GM12892 (cell line): ENCODE data around the gene SLC39A11.

Experiments used
- DNase-seq: peaks from one replicate; pipeline ENCODE4 v3.0.0; 2011; ENCODE audit not compliant: insufficient read length
- FAIRE-seq: peaks from 2 replicates; lab custom pipeline; 2011; peaks lifted over from hg19 to GRCh38; lab: Jason Lieb, UNC
- POLR2A ChIP-seq: IDR thresholded peaks from 2 replicates; pipeline ENCODE4 v1.6.1; 2011; ENCODE audit warnings: low read depth, low read length, control low read depth
- POLR2AphosphoS5 ChIP-seq: IDR thresholded peaks from 2 replicates; pipeline ENCODE4 v1.6.1; 2011; ENCODE audit warnings: low read depth, low read length, control low read depth
- TAF1 ChIP-seq: IDR thresholded peaks from 2 replicates; pipeline ENCODE4 v1.6.1; 2011; ENCODE audit warnings: low read depth, mild to moderate bottlenecking, control low read depth, low read length, borderline replicate concordance

Gene SLC39A11

DNA sequence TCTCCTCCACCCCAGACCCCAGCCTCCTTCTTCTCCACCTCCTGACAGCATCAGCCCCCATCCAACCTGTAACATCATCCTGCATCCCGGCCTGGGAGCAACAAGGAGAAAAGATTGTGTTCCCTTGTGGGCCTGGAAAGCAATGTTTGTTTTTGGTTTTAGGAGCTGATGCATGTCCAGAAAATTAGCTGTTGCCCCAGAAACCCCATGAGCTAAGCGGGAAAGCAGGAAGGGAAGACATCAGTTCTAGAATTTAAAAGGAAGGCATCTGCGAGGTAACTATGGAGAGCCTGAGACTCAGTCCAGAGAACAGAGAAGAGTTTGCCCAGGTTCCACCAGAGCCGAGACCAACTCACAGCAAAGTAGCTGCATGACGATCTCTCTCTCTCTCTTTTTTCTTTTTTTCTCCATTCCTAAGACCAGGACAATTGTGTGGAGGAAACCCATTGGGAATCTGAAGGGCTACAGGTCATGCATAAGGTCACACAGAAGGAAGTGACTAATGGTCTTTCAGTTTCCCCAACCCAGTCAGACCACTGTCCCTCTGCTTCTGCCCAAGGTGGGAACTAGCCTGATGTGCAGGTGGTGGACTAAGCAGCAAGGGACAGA, 124.4 kb downstream of the SLC39A11 start:
- no peak for FAIRE-seq
- TF ChIP-seq TAF1 (no peak), POLR2A (no peak), POLR2AphosphoS5 (no peak)
- no peak for DNase-seq

DNA sequence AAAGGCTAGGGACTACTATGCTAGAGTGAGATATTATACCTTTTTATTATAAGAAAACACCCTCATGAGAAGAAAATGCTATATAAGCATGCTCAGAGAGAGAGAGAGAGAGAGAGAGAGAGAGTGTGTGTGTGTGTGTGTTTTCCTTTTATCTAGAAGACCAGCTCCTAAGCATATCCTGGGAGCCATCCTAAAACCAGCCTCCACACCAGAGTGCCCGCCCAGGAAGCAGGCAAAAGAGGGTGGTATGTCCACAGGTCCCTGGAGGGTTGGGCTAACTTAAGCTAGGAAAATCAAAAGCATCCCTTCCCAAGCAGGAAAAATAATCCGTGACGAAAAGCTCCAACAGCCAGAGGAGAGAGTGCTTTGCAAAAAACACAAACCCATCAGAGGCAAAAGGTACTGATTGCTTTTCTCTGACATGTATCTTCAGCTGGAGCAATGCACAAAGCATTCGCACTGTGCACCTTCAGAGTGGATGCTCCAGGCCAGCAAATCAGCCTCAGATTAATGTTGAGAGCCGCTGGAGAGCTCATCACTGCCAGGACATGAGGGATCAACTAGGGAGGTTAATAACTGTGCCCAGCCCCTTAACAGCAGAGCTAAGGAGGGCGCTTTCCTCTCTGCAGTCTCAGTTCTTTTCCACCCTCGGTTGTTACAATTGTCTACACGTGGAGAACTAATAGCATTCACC, 125.1 kb downstream of the SLC39A11 start:
- FAIRE-seq (no peak), DNase-seq (no peak)
- TF ChIP-seq POLR2A, result no peak
- no peak for TF ChIP-seq POLR2AphosphoS5
- TF ChIP-seq TAF1, result no peak

- TF ChIP-seq POLR2AphosphoS5 (no peak), POLR2A (no peak), TAF1 (no peak)
- DNase-seq (no peak), FAIRE-seq (no peak)
Measured at GRCh38 chr17:72962106-72962505, 130.4 kb downstream of the SLC39A11 start.

DNA sequence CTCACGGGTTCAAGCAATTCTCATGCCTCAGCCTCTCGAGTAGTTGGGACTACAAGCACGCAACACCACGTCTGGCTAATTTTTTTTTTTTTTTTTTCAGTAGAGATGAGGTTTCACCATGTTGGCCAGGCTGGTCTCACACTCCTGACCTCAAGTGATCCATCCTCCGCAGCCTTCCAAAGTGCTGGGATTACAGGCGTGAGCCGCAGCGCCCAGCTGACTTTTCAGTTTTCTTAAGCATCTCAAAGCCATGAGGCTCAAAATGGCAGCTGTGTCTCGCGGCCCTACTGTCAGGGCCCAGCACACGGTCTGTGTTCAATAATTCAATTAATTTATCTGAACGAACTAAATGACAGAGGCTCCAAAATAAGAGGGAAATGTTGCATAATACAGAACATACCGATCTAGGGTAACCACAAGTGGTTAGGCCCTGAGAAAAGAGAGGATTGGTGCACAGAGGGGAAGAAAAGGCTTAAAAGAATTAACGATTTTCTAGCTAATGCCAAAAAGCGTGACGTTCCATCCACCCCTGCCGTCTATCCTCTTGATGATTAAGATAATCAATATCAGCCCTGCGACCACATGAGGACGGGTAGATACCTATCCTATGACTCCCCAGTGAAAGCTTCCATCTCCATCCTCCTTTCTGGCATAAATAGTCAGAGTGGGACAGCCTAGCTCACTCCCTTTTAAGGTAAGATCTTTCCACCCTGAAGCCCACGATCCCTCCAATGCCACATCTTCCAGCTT, 136.9 kb downstream of the SLC39A11 start:
- FAIRE-seq (no peak), DNase-seq (no peak)

GRCh38 chr17:72954579-72954978, 137.9 kb downstream of the SLC39A11 start:
- FAIRE-seq (no peak), DNase-seq (no peak)
- TF ChIP-seq TAF1 (no peak), POLR2AphosphoS5 (no peak), POLR2A (no peak)

More for the DNA sequence above, 136.9 kb downstream of the SLC39A11 start:
- TF ChIP-seq POLR2A, result no peak
- TF ChIP-seq TAF1, result no peak
- TF ChIP-seq POLR2AphosphoS5, result no peak

GRCh38 chr17:72953621-72954020, 138.9 kb downstream of the SLC39A11 start:
- no peak for TF ChIP-seq TAF1
- no peak for TF ChIP-seq POLR2AphosphoS5
- no peak for TF ChIP-seq POLR2A
- DNase-seq (no peak), FAIRE-seq (no peak)

- DNase-seq, result no peak
- TF ChIP-seq POLR2AphosphoS5 (no peak), POLR2A (no peak), TAF1 (no peak)
- no peak for FAIRE-seq
Measured at GRCh38 chr17:72952641-72953315, 139.7 kb downstream of the SLC39A11 start.

- DNase-seq (no peak), FAIRE-seq (no peak)
- TF ChIP-seq POLR2A, result no peak
- TF ChIP-seq POLR2AphosphoS5, result no peak
- TF ChIP-seq TAF1, result no peak
Measured at GRCh38 chr17:72952220-72952619, 140.3 kb downstream of the SLC39A11 start.

DNA sequence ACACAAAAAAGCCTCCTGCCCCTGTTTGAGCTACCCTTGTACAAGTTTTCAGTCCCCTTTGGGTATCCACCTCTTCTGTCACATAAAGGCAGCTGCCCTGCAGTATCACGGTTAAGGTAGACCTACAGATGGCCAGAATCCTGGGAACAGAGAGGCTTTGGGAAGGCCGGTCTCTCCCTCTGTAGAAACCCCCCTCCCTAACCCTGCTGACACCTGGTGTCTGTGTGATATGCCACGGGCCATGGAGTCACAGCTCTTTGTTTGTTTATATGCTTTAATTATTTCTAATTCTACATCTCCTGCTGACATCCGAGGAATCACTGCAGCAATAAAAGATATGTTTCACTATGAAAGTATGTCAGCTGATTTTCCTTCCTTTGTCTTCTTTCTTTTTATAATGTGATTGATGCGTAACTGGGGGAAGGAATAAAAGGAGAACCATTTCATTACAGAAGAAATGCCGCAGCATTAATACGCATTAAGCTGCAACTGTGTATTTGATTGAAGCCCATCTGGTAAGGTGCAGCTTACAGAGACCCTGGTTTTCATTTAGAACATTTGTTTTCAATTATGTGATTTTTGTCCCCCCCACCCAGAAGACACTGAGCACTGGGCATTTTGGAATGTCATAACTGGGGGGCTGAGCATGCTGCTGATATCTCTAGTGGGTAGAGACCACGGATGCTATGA, 142.1 kb downstream of the SLC39A11 start:
- FAIRE-seq, result no peak
- no peak for DNase-seq
- TF ChIP-seq POLR2A, result no peak
- TF ChIP-seq TAF1, result no peak
- no peak for TF ChIP-seq POLR2AphosphoS5

- FAIRE-seq (no peak), DNase-seq (no peak)
- TF ChIP-seq POLR2A (no peak), POLR2AphosphoS5 (no peak), TAF1 (no peak)
Measured at GRCh38 chr17:72948115-72948514, 144.4 kb downstream of the SLC39A11 start.
